ENCODE data around the gene VWA1. TPM values are rescaled to one million over a fixed set of nuclear protein-coding genes. Genes with fewer than 3 reads are reported as not detected.
A peak's percentile ranks its signal among the peaks of the same experiment; 100 is the strongest.
"Not testable (repeated sequence)": the region's sequence is repeated elsewhere in the genome, so short reads cannot be mapped to it uniquely, and the experiment has no call there.

VWA1 gene
- polyA plus RNA-seq, 3 donors, result 61.7 to 76.0 (median 75.6) TPM

GRCh38 chr1:1454286-1455056 lies 19.0 kb downstream of the VWA1 start:
- DNase-seq, result not testable (repeated sequence)

GRCh38 chr1:1455366-1455884 lies 19.9 kb downstream of the VWA1 start:
- DNase-seq, result no peak

GRCh38 chr1:1455934-1456333 lies 20.4 kb downstream of the VWA1 start:
- not testable (repeated sequence) for DNase-seq

- DNase-seq, result not testable (repeated sequence)
Observed at GRCh38 chr1:1456683-1457255, 21.3 kb downstream of the VWA1 start.

- not testable (repeated sequence) for DNase-seq
Observed at GRCh38 chr1:1459156-1459555, 23.7 kb downstream of the VWA1 start.

- not testable (repeated sequence) for DNase-seq
Observed at GRCh38 chr1:1459711-1460110, 24.2 kb downstream of the VWA1 start.

- no peak for DNase-seq
Observed at GRCh38 chr1:1460540-1461130, 25.1 kb downstream of the VWA1 start.

GRCh38 chr1:1461721-1462317 lies 26.3 kb downstream of the VWA1 start:
- no peak for DNase-seq

GRCh38 chr1:1462318-1462966 lies 27.0 kb downstream of the VWA1 start:
- peak; percentile 41 for DNase-seq

- no peak for DNase-seq
Observed at GRCh38 chr1:1463312-1463711, 27.8 kb downstream of the VWA1 start.

- not testable (repeated sequence) for DNase-seq
Observed at GRCh38 chr1:1468196-1468985, 32.9 kb downstream of the VWA1 start.

GRCh38 chr1:1470626-1471388 lies 35.3 kb downstream of the VWA1 start:
- DNase-seq, result peak; percentile 20

GRCh38 chr1:1471389-1472052 lies 36.0 kb downstream of the VWA1 start, which contains the start of gene ATAD3B:
ATAD3B (plus strand) TSS chr1:1471765; CDS start chr1:1471885, 120 bp downstream.
- peak; percentile 94 for DNase-seq

- not testable (repeated sequence) for DNase-seq
Observed at GRCh38 chr1:1472053-1472876, 36.8 kb downstream of the VWA1 start.

GRCh38 chr1:1476011-1476410 lies 40.5 kb downstream of the VWA1 start:
- DNase-seq, result not testable (repeated sequence)

GRCh38 chr1:1477206-1477605 lies 41.7 kb downstream of the VWA1 start:
- no peak for DNase-seq

GRCh38 chr1:1479547-1480487 lies 44.3 kb downstream of the VWA1 start:
- DNase-seq, result no peak
